HEK293 (cell line): ENCODE measurements around the gene FBXL4.

Source experiments
- FEZF1 ChIP-seq: fragments of 450-650 bp; formaldehyde crosslinking; IDR thresholded peaks from 2 replicates; pipeline ENCODE4 v1.5.1; 2016; ENCODE audit warnings: missing biosample characterization, missing genetic modification characterization
- MYNN ChIP-seq: fragments of 450-650 bp; formaldehyde crosslinking; IDR thresholded peaks from 2 replicates; pipeline ENCODE4 v1.5.1; 2016; ENCODE audit warnings: missing biosample characterization, missing genetic modification characterization, borderline replicate concordance
- PRDM4 ChIP-seq: fragments of 450-650 bp; formaldehyde crosslinking; IDR thresholded peaks from 2 replicates; pipeline ENCODE4 v1.5.1; 2017; ENCODE audit warnings: missing biosample characterization, missing genetic modification characterization
- ZBTB1 ChIP-seq: fragments of 450-650 bp; formaldehyde crosslinking; IDR thresholded peaks from 2 replicates; pipeline ENCODE4 v1.5.1; 2016; ENCODE audit warnings: missing biosample characterization, missing genetic modification characterization
- ZBTB20 ChIP-seq: fragments of 450-650 bp; formaldehyde crosslinking; IDR thresholded peaks from 2 replicates; pipeline ENCODE4 v1.5.1; 2016; ENCODE audit warnings: missing biosample characterization, missing genetic modification characterization
- ZBTB44 ChIP-seq: fragments of 450-650 bp; IDR thresholded peaks from 2 replicates; pipeline ENCODE4 v1.5.1; 2018; ENCODE audit warnings: missing biosample characterization, mild to moderate bottlenecking, missing genetic modification characterization
- ZNF114 ChIP-seq: fragments of 450-650 bp; formaldehyde crosslinking; IDR thresholded peaks from 2 replicates; pipeline ENCODE4 v1.5.0; 2017; ENCODE audit warnings: missing biosample characterization, missing genetic modification characterization
- ZNF311 ChIP-seq: fragments of 450-650 bp; formaldehyde crosslinking; IDR thresholded peaks from 2 replicates; pipeline ENCODE4 v1.5.1; 2017; ENCODE audit warnings: missing biosample characterization, missing genetic modification characterization, borderline replicate concordance
- ZNF354C ChIP-seq: fragments of 450-650 bp; formaldehyde crosslinking; IDR thresholded peaks from 2 replicates; pipeline ENCODE4 v1.5.1; 2016; ENCODE audit warnings: missing biosample characterization, missing genetic modification characterization, low read depth, borderline replicate concordance
- ZNF362 ChIP-seq: fragments of 450-650 bp; formaldehyde crosslinking; IDR thresholded peaks from 2 replicates; pipeline ENCODE4 v1.5.1; 2016; ENCODE audit warnings: missing biosample characterization, missing genetic modification characterization
- ZNF398 ChIP-seq: fragments of 450-650 bp; formaldehyde crosslinking; IDR thresholded peaks from 2 replicates; pipeline ENCODE4 v1.5.1; 2017; ENCODE audit warnings: missing biosample characterization, missing genetic modification characterization
- ZNF426 ChIP-seq: fragments of 450-650 bp; formaldehyde crosslinking; IDR thresholded peaks from 2 replicates; pipeline ENCODE4 v1.5.1; 2017; ENCODE audit warnings: missing biosample characterization, missing genetic modification characterization, mild to moderate bottlenecking, inconsistent platforms, moderate library complexity
- ZNF548 ChIP-seq: fragments of 450-650 bp; formaldehyde crosslinking; IDR thresholded peaks from 2 replicates; pipeline ENCODE4 v1.5.1; 2016; ENCODE audit warnings: missing biosample characterization, missing genetic modification characterization
- ZNF654 ChIP-seq: fragments of 450-650 bp; formaldehyde crosslinking; IDR thresholded peaks from 2 replicates; pipeline ENCODE4 v1.5.1; 2016; ENCODE audit warnings: low read depth, missing biosample characterization, missing genetic modification characterization
- ZNF658 ChIP-seq: fragments of 450-650 bp; formaldehyde crosslinking; IDR thresholded peaks from 2 replicates; pipeline ENCODE4; 2016; ENCODE audit warnings: missing biosample characterization, missing genetic modification characterization
- ZNF701 ChIP-seq: fragments of 450-650 bp; formaldehyde crosslinking; IDR thresholded peaks from 2 replicates; pipeline ENCODE4 v1.5.1; 2016; ENCODE audit warnings: missing biosample characterization, missing genetic modification characterization
- ZNF704 ChIP-seq: fragments of 450-650 bp; formaldehyde crosslinking; IDR thresholded peaks from 2 replicates; pipeline ENCODE4 v1.5.1; 2016; ENCODE audit warnings: missing biosample characterization, missing genetic modification characterization
- TF ChIP-seq, protein P1 (sequence below): fragments of 450-650 bp; formaldehyde crosslinking; optimal IDR thresholded peaks from 2 replicates; pipeline ENCODE3; 2016; ENCODE audit warnings: missing biosample characterization, mild to moderate bottlenecking, missing genetic modification characterization
- TF ChIP-seq, protein P2 (sequence below): fragments of 450-650 bp; formaldehyde crosslinking; IDR thresholded peaks from 2 replicates; pipeline ENCODE4 v1.5.0; 2017; ENCODE audit warnings: missing biosample characterization, missing genetic modification characterization, borderline replicate concordance
- TF ChIP-seq, protein P3 (sequence below): fragments of 450-650 bp; formaldehyde crosslinking; IDR thresholded peaks from 2 replicates; pipeline ENCODE4 v1.5.1; 2016; ENCODE audit warnings: missing biosample characterization, missing genetic modification characterization

FBXL4 gene

DNA sequence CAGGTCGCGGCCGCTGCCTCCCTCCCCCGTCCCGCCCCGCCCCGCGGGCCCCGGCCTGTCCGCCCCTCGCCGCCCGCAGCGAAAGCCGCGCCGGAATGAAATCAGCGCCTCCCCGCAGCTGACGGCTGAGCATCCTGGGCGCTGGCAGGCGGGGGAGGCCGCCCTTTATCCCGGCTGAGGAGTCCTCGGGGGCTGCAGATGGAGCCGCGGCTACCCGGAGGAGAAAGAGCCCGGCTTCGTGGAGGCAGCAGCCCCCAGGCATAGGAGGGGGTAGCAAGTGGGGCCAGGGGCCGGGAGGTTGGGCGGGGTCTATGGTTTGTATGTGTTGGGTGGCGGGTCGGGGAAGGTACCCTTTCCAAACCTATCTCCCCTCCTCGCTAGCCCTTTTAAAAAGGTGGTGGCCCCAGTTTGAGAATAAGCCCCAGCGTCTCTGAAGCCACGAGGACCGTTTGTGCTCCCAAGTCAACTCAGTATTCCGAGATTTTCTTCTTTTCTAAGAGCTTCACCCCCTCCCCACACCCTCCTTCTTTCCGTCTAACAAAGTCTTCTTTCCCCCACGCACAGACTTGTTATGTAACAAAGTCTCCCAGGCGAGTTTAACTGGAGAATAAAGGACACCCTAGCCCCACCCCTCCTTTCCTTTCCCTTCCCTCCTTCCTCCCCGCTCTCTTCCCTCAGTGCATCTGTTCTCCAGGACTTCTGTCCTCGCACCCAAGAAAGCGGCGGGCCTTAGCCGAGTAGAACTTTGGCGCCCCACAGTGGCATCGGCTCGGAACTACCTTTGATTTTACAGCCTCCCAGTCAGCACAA is 102.3 kb downstream of the FBXL4 start (continued):
- no peak for TF ChIP-seq ZNF311 (tag by site-specific recombination)
- TF ChIP-seq PRDM4 (tag by site-specific recombination), result no peak
- TF ChIP-seq ZBTB44 (tag by site-specific recombination), result no peak
- no peak for TF ChIP-seq ZNF362
- no peak for TF ChIP-seq ZNF548 (tag by site-specific recombination)
- no peak for TF ChIP-seq ZNF704 (tag by site-specific recombination)
- peak; percentile 51; the same call in 1 of the 2 replicates for TF ChIP-seq ZBTB20 (tag by site-specific recombination)
- TF ChIP-seq, protein P1, sequence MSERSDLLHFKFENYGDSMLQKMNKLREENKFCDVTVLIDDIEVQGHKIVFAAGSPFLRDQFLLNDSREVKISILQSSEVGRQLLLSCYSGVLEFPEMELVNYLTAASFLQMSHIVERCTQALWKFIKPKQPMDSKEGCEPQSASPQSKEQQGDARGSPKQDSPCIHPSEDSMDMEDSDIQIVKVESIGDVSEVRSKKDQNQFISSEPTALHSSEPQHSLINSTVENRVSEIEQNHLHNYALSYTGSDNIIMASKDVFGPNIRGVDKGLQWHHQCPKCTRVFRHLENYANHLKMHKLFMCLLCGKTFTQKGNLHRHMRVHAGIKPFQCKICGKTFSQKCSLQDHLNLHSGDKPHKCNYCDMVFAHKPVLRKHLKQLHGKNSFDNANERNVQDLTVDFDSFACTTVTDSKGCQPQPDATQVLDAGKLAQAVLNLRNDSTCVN (tag by site-specific recombination), result peak; percentile 38
- TF ChIP-seq ZNF354C (tag by site-specific recombination), result no peak
- peak; percentile 99 for TF ChIP-seq ZNF654 (tag by site-specific recombination)
- TF ChIP-seq FEZF1 (tag by site-specific recombination), result no peak
- no peak for TF ChIP-seq ZNF426 (tag by site-specific recombination)
- TF ChIP-seq MYNN (tag by site-specific recombination), result no peak
- TF ChIP-seq ZNF701 (tag by site-specific recombination), result no peak
- TF ChIP-seq, protein P2, sequence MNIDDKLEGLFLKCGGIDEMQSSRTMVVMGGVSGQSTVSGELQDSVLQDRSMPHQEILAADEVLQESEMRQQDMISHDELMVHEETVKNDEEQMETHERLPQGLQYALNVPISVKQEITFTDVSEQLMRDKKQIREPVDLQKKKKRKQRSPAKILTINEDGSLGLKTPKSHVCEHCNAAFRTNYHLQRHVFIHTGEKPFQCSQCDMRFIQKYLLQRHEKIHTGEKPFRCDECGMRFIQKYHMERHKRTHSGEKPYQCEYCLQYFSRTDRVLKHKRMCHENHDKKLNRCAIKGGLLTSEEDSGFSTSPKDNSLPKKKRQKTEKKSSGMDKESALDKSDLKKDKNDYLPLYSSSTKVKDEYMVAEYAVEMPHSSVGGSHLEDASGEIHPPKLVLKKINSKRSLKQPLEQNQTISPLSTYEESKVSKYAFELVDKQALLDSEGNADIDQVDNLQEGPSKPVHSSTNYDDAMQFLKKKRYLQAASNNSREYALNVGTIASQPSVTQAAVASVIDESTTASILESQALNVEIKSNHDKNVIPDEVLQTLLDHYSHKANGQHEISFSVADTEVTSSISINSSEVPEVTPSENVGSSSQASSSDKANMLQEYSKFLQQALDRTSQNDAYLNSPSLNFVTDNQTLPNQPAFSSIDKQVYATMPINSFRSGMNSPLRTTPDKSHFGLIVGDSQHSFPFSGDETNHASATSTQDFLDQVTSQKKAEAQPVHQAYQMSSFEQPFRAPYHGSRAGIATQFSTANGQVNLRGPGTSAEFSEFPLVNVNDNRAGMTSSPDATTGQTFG (tag by site-specific recombination), result no peak
- no peak for TF ChIP-seq ZBTB1
- TF ChIP-seq, protein P3, sequence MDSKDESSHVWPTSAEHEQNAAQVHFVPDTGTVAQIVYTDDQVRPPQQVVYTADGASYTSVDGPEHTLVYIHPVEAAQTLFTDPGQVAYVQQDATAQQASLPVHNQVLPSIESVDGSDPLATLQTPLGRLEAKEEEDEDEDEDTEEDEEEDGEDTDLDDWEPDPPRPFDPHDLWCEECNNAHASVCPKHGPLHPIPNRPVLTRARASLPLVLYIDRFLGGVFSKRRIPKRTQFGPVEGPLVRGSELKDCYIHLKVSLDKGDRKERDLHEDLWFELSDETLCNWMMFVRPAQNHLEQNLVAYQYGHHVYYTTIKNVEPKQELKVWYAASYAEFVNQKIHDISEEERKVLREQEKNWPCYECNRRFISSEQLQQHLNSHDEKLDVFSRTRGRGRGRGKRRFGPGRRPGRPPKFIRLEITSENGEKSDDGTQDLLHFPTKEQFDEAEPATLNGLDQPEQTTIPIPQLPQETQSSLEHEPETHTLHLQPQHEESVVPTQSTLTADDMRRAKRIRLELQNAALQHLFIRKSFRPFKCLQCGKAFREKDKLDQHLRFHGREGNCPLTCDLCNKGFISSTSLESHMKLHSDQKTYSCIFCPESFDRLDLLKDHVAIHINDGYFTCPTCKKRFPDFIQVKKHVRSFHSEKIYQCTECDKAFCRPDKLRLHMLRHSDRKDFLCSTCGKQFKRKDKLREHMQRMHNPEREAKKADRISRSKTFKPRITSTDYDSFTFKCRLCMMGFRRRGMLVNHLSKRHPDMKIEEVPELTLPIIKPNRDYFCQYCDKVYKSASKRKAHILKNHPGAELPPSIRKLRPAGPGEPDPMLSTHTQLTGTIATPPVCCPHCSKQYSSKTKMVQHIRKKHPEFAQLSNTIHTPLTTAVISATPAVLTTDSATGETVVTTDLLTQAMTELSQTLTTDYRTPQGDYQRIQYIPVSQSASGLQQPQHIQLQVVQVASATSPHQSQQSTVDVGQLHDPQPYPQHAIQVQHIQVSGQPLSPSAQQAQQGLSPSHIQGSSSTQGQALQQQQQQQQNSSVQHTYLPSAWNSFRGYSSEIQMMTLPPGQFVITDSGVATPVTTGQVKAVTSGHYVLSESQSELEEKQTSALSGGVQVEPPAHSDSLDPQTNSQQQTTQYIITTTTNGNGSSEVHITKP (tag by site-specific recombination), result peak; percentile 93
- no peak for TF ChIP-seq ZNF114 (tag by site-specific recombination)
- TF ChIP-seq ZNF398, result peak; percentile 80
- no peak for TF ChIP-seq ZNF658
